HG02571 (cell line): ENCODE results near the gene LRBA.
"Not testable (repeated sequence)": the region's sequence is repeated elsewhere in the genome, so short reads cannot be mapped to it uniquely, and the experiment has no call there.

ENCODE experiments used
- ATAC-seq: cut with Tn5 transposase; IDR thresholded peaks from one replicate; pipeline ENCODE4 v1.9.1; 2021; ENCODE audit warnings: mild to moderate bottlenecking, moderate library complexity; ENCODE audit not compliant: unreplicated experiment

Gene LRBA

GRCh38 chr4:150574678-150575077, 440.4 kb downstream of the LRBA start:
- no peak for ATAC-seq

DNA sequence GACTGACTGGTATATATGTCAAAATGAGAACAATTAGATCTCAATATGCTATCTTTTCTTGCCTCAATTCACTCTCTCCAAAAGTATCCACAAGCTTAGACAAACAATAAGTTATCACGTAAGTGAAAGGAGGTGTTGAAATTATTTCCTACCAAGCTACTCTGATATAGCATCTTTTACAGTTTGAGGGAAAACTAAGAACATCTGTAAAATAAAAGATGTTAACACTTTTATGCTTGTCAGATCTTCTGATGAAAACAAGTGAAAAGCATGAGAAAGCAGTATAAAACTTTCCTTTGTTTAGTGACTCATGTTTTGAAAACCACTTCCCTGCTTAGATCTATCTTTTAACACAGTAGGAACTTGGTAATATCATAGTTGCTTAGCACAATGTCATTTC, 441.6 kb downstream of the LRBA start:
- ATAC-seq: no peak

GRCh38 chr4:150572704-150573504, 442.2 kb downstream of the LRBA start:
- no peak for ATAC-seq

- ATAC-seq: no peak
These were observed 444.2 kb downstream of the LRBA start for GRCh38 chr4:150570862-150571261.

DNA sequence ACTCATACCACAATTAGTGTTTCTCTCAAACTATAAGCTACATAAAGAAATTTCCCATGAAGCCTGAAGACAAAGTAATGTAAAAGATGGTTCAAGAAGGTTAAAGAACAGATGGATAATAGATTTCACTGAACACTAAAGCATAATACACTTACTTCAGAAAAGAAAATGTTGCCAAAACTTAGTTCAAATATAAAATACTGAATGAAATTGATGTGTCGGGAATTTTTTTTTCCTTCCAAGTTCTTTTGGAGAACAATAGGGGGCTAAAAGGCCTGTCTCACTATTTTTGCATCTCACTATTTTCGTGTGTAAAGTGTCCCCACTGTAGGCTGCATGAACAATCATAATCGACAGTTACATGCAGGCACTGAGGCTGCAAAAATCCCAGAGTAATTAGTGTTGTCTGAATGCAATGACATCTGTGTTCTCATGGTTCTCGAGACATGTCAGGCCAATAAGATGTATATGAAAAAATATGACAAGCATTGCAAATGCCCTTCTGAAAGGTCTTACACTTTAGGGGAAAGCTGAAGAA, 445.0 kb downstream of the LRBA start:
- no peak for ATAC-seq

- no peak for ATAC-seq
These were observed 445.6 kb downstream of the LRBA start for GRCh38 chr4:150569384-150569987.

DNA sequence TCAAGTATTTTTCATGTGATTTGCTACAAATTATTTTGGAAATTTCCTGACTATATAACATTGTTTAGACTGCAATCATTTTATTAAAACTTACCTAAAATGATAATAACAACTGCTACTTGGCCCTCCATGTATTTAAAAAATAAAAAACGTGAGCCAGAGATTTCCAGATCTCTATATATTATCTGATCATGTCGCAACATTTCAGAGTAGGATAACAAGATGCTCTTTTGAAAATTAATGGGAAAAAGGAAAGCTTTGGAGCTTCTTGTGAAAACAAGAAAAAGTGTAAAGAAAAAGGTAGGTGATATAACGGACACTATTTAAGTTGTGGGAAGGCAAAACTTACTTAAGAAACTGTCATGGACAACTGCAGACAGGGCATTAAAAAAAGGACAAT, 448.0 kb downstream of the LRBA start:
- ATAC-seq: no peak

DNA sequence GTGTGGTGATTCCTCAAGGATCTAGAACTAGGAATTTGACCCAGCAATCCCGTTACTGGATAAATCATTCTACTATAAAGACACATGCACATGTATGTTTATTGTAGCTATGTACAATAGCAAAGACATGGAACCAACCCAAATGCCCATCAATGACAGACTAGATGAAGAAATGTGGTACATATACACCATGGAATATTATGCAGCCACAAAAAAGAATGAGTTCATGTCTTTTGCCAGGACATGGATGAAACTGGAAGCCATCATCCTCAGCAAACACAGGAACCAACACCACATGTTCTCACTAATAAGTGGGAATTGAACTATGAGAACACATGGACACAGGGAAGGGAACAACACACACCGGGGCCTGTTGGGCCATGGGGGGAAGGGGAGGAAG, 450.1 kb downstream of the LRBA start:
- not testable (repeated sequence) for ATAC-seq

GRCh38 chr4:150562751-150563150, 452.3 kb downstream of the LRBA start:
- no peak for ATAC-seq

- no peak for ATAC-seq
These were observed 452.8 kb downstream of the LRBA start for GRCh38 chr4:150562250-150562649.

DNA sequence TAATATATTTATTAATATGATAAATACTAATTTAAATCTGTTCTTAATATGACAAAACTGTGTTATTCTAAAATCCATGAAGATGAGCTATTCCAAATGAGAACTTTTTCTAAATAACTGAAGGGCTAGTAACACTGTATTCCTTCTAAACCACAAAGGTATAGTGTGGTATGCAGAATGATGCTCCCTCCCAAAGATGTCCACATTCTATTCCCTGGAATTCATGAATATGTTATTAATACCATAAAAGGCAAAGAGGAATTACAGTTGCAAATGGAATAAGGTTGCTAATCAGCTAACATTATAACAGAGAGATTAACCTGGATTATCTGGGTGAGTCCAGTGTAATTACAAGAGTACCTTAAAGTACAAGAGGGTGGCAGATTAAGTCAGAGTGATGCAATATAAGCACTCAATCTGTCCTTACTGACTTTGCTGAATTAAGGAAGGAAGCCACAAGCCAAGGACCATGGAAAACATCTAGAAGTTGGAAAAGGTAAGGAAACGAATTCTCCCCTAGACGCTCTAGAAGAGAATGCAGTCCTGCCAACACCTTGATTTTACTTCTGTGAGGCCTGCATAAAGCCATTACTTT, 453.8 kb downstream of the LRBA start:
- no peak for ATAC-seq

DNA sequence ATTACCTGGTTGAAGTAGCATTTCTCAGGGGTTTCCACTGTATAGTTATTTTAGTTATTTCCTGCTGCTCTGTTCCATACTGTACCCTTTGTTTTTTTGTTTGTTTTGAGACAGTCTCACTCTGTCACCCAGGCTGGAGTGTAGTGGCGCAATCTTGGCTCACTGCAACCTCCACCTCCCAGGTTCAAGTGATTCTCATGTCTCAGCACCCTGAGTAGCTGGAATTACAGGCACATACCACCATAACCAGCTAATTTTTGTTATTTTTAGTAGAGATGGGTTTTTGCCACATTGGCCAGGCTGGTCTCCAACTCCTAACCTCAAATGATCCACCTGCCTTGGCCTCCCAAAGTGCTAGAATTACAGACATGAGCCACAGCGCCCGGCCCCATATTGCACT, 457.3 kb downstream of the LRBA start:
- ATAC-seq: not testable (repeated sequence)

DNA sequence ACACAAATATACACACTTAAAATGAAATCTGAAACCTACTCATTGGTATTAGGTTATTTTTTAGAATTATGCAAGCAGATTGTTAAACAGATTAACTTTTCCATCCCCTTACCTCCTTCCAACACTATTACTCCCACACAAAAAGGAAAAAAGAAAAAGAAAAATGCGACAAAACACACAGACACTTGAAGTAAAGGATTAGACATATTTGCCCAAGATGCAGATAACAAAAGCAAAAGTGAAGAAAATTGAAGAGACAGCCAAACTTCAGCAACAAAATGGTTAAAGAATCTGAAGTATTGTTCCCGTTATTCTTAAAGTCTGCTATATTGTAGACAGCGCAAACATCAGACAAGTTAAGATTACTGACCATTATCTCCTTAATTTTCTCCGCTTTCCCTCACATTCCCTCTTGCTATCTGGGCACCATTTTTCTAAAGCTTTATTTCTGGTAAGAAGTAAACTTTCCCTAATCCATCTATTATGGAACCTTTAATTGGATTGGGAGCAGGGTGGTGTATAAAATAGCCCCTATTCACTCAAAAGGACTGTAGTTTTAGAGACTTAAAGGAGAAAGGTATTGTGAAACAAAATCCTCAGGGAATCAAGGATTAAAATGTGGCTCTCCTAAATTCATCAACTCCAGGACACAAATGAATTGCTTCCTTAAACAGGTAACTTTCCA, 467.8 kb downstream of the LRBA start:
- no peak for ATAC-seq

GRCh38 chr4:150546286-150546685, 468.8 kb downstream of the LRBA start:
- ATAC-seq: no peak

DNA sequence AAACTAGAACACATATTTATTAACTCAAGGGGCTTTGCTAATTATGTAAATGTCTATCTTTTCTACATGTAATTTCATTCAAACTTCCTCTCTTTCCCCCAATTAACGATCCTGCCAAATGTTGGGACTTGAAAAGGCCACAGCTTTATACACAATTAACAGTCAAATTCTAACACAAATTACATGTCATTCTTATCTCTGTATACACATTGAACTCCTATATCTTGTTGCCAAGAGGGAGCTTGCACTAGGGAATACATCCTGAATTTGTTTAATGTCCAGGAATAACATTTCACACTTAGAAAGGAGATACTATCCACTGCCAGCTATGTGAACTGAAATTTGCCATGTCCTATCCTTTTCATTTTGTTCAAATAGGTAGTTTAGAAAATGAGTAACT, 472.0 kb downstream of the LRBA start:
- no peak for ATAC-seq

DNA sequence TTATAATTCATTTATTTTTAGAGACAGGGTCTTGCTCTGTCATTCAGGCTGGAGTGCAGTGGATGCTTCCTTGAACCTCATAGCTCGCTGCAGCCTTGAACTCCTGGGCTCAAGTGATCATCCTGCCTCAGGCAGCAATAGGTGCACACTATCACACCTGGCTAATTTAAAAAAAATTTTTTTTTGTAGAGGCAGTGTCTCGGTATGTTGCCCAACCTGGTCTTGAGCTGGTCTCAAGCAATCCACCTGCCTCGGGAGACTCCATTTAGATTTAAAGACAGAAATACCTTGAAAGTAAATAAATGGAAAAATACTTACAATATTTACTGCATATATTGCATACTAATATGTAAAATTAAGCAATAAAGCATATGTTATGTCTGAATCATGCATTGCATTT, 473.4 kb downstream of the LRBA start:
- ATAC-seq: no peak

DNA sequence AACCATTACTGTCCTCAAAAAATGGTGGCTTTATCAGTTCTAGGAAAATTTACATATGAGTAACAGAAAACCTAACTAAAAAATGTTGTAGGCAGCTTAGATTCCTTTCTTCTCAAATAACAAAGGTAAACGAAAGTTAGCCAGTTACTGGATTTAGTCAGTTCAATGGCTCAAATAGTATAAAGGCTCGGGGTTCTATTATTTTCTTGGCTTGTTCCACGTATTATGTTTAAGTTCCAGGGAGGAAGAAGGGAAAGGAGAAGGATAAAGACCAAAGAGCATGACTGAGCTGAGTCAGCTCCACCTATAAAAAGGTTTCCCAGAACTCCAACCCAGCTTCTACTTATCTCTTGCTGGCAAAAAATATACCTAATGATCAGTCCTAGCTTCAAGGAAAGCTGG, 474.1 kb downstream of the LRBA start:
- ATAC-seq: no peak

GRCh38 chr4:150540536-150540935, 474.5 kb downstream of the LRBA start:
- ATAC-seq: no peak

DNA sequence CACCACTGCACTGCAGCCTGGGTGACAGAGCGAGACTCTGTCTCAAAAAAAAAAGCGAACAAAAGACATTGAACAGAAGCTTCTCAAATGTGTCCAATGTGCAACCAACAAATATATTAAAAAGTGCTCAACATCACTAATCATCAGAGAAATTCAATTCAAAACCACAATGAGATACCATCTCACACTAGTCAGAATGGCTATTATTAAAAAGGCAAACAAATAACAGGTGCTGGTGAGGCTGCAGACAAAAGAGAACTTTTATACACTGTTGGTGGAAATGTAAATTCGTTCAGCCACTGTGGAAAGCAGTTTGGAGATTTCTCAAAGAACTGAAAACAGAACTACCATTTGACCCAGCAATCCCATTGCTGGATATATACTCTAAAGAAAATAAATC, 477.2 kb downstream of the LRBA start:
- not testable (repeated sequence) for ATAC-seq

- ATAC-seq: no peak
These were observed 480.3 kb downstream of the LRBA start for GRCh38 chr4:150534818-150535217.

- ATAC-seq: no peak
These were observed 481.4 kb downstream of the LRBA start for GRCh38 chr4:150533673-150534072.
